Transverse colon (tissue), 4 donors: ENCODE measurements around the gene SSPN. TPM values are rescaled to one million over a fixed set of nuclear protein-coding genes. Genes with fewer than 3 reads are reported as not detected.
A peak's percentile ranks its signal among the peaks of the same experiment; 100 is the strongest.

ENCODE experiments used
- DNase-seq: peaks from one replicate; pipeline ENCODE4 v3.0.0-alpha.2; 2019
- H3K27ac ChIP-seq, 4 donors: fragments of 200-600 bp; sonication (generic); 2 replicates each; pipeline ENCODE4 v1.5.1; 2016 to 2018; ENCODE audit warnings: inconsistent platforms in 4 of 4
- H3K27me3 ChIP-seq: fragments of 200-600 bp; sonication (generic); 2 replicates; pipeline ENCODE4 v1.5.1; 2017; ENCODE audit warnings: inconsistent platforms
- H3K36me3 ChIP-seq, 4 donors: fragments of 200-600 bp; sonication (generic); 2 replicates each; pipeline ENCODE4 v1.5.1; 2017 to 2019; ENCODE audit warnings: inconsistent platforms in 4 of 4
- H3K4me1 ChIP-seq, 4 donors: fragments of 200-600 bp; sonication (generic); 2 replicates each; pipeline ENCODE4 v1.5.1; 2017 to 2020; ENCODE audit warnings: inconsistent platforms in 4 of 4
- H3K4me3 ChIP-seq, 4 donors: fragments of 200-600 bp; sonication (generic); 1 replicate in 1 of 4; 2 replicates in 3 of 4; pipeline versions ENCODE4 v1.5.1 to v1.6.1; 2017 to 2019; ENCODE audit warnings: inconsistent platforms in 4 of 4
- H3K9me3 ChIP-seq, 2 donors: fragments of 200-600 bp; sonication (generic); 2 replicates each; pipeline ENCODE4 v1.5.1; 2017 to 2019; ENCODE audit warnings: inconsistent platforms in 2 of 2
- EP300 ChIP-seq: sonication (generic); formaldehyde crosslinking; IDR thresholded peaks from one replicate; pipeline ENCODE4 v1.6.1; 2017; ENCODE audit warnings: antibody characterized with exemption, low read depth
- POLR2A ChIP-seq: fragments of 450-650 bp; IDR thresholded peaks from one replicate; pipeline ENCODE4 v1.6.1; 2016; ENCODE audit warnings: antibody characterized with exemption, mild to moderate bottlenecking, moderate library complexity
- POLR2AphosphoS5 ChIP-seq, 3 donors: sonication (generic); formaldehyde crosslinking; IDR thresholded peaks; one replicate each; pipeline ENCODE4 v1.6.1; 2016; ENCODE audit warnings: antibody characterized with exemption in 3 of 3
- WGBS, 2 donors: methylation state at CpG; one replicate each; pipeline ENCODE4 v1.1.5; 2018; ENCODE audit warnings: low coverage in 1 of 2; 5-methylcytosine and 5-hydroxymethylcytosine counted together
- in situ Hi-C, 4 donors: fragments of 200-750 bp; cut with MboI; loops; one replicate each; pipeline versions ENCODE4 v1.15.0 to v1.15.1; 2017; ENCODE audit warnings: low sequenced_read_pairs in 3 of 4, low pct_ligation_motif_present in 1 of 4, low pct_unique_long_range_greater_than_20kb in 1 of 4
- intact Hi-C: fragments of 100-400 bp; cut with DNase I; formaldehyde crosslinking; loops from one replicate; pipeline ENCODE4 v1.15.1; 2023; ENCODE audit warnings: low total_unique reads
- total RNA-seq, 4 donors: library from RNA; depleted of rRNA; stranded (reverse); fragments of >200 nt; gene quantifications; one replicate each; pipeline ENCODE4 v1.1.0, GENCODE V29; 2016
- TF ChIP-seq, protein P1 (sequence below), 5 experiments: fragments of 200-600 bp in 3 of 5; fragments of 450-650 bp in 2 of 5; sonication (generic) in 3 of 5; IDR thresholded peaks; 1 replicate in 2 of 5; 2 replicates in 3 of 5; pipeline ENCODE4 v1.5.1; 2016 to 2017; ENCODE audit warnings: antibody characterized with exemption in 5 of 5, inconsistent platforms in 3 of 5, mild to moderate bottlenecking in 2 of 5, moderate library complexity in 1 of 5

Gene SSPN
- total RNA-seq, 4 donors from 2014 or later = 4.5 to 103 (median 15.0) TPM

DNA sequence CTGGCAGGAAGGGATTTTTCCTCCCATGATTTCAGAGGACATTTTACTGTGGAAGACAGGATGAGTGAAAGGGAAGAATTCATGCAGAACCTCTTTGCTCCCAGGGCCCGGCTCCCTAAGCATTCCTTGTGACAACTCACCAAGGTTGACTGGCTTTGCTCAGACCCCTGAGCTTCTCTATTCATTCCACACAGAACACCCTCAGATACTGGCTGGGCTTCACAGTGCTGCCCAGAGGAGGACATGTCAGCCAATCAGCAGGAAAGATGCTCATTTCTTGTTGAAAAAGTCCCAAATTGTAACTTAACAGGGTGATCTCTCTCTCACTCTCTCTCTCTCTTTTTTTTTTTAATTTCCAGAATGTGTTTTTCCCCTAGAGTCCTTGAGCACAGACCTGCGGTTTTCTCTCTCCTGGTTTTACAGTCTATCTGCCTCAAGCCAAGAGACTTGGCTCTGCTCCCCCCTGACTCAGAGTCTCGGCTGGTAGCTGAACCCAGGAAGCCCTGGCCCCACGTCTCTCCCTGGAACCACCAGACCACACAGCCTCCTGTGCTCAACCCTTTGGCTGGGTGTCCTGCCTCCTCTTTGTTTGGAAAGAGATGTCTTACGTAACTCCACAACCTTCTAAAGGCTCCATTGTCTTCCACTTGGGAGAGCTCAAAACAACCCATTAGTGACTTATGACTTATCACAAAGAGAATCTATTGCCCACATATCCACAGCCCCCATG, 43.9 kb downstream of the SSPN start:
- no peak for DNase-seq
- WGBS, 2 donors = 67 to 75% methylated on average over 2 to 5 of the region's 5 CpGs
- no peak overlapping the region for H3K27ac ChIP-seq
- H3K4me3 ChIP-seq = no peak overlapping the region
- intact Hi-C loops = no loop called here
- in situ Hi-C loops = no loop called here
- H3K4me1 ChIP-seq = peaks cover 0 to 45% (median 15%) of the 10 kb centered on the region in 4 donors
- H3K27me3 ChIP-seq = no peaks in the 10 kb centered on the region
- H3K36me3 ChIP-seq = no peaks in the 10 kb centered on the region
- no peaks in the 10 kb centered on the region for H3K9me3 ChIP-seq
- TF ChIP-seq POLR2AphosphoS5 (IDR thresholded peaks at IDR 0.05) = no peak
- TF ChIP-seq EP300 = no peak

DNA sequence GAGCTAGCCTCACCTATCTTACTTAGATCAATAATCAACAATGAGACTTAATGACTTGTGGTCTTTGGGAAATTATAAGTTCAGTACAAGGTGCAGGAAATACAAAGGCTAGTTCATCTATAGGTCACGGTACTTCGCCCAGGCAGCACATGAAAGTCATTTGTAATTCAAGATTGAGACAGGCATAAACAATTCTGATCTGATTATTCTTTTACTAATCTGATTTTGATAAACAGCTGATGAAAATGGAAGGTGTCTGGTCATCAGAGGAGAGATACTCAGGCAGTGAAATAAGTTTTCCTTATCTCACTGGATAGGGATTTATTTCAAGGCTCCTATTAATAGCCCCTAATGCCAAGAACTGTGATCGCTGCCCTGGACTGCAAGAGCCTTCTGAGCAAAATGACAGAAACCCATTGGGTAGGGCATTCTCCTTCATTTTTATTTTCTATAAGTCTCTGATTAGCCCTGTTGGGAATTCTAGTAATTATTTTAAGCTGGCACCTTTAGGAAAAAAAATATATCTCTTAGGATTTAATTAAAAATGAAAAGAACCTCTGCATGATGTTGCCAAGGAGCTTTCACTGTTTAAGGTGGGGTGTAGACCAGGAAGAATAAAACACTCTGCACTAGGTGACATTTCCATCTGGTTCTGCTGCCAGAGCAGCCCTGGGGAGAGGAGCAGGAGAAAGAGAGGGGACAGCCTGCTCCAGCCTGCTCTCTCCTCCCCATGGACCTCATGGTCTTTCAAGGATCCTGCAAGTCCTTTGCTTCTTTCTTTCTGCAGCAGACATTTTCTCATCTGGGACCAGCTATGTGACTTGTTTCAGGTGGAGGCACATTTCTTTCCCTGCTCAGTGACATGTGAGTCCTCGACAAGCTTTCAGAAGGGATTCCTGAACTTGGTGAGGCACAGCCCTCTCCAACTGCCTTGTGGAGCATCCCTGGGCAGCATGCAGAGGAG, 44.8 kb downstream of the SSPN start:
- no peak for DNase-seq
- Histone ChIP-seq H3K27ac (peak overlapping the region in 3 of 4 donors; percentile 6 to 78 (median 42)), H3K4me1 (peaks cover 0 to 46% (median 15%) of the 10 kb centered on the region in 4 donors), H3K4me3 (no peak overlapping the region), H3K36me3 (no peaks in the 10 kb centered on the region), H3K27me3 (no peaks in the 10 kb centered on the region), H3K9me3 (no peaks in the 10 kb centered on the region)
- intact Hi-C loops (no loop called here), in situ Hi-C loops (no loop called here)
- TF ChIP-seq EP300 (no peak), POLR2AphosphoS5 (IDR thresholded peaks at IDR 0.05) (no peak), POLR2A (no peak)
- TF ChIP-seq, protein P1, sequence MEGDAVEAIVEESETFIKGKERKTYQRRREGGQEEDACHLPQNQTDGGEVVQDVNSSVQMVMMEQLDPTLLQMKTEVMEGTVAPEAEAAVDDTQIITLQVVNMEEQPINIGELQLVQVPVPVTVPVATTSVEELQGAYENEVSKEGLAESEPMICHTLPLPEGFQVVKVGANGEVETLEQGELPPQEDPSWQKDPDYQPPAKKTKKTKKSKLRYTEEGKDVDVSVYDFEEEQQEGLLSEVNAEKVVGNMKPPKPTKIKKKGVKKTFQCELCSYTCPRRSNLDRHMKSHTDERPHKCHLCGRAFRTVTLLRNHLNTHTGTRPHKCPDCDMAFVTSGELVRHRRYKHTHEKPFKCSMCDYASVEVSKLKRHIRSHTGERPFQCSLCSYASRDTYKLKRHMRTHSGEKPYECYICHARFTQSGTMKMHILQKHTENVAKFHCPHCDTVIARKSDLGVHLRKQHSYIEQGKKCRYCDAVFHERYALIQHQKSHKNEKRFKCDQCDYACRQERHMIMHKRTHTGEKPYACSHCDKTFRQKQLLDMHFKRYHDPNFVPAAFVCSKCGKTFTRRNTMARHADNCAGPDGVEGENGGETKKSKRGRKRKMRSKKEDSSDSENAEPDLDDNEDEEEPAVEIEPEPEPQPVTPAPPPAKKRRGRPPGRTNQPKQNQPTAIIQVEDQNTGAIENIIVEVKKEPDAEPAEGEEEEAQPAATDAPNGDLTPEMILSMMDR (IDR thresholded peaks at IDR 0.05) = no peak
- 75 to 100% methylated on average over 2 to 4 of the region's 4 CpGs for WGBS, 2 donors

DNA sequence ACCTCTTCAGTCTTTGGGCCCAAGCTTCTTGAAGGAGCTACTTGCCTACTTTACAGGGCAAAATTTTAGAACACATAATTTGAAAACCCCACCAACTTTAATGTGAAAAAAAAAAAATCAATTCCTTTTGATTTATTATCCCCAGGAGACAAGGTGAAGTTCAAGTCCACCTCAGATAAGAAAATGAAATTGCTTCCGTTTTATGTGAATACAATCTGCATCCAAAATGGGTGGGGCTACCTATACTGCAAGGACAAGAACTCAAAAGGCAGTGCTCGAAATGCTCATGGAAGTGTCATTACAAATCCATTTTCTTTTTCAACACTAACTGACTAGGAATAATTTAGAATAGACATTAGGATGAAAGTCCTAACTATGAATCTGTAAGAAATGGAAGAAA, 45.7 kb downstream of the SSPN start:
- Histone ChIP-seq H3K9me3 (no peaks in the 10 kb centered on the region), H3K27me3 (no peaks in the 10 kb centered on the region), H3K4me3 (no peak overlapping the region), H3K36me3 (no peaks in the 10 kb centered on the region), H3K4me1 (peaks cover 0 to 55% (median 17%) of the 10 kb centered on the region in 4 donors), H3K27ac (peak overlapping the region in 3 of 4 donors; percentile 6 to 78 (median 42))
- DNase-seq = no peak
- intact Hi-C loops (no loop called here), in situ Hi-C loops (no loop called here)
- no peak for TF ChIP-seq POLR2AphosphoS5 (IDR thresholded peaks at IDR 0.05)
- TF ChIP-seq, protein P1 (IDR thresholded peaks at IDR 0.05) = no peak
- TF ChIP-seq POLR2A = no peak
- TF ChIP-seq EP300 = no peak
- WGBS, 2 donors = 31 to 44% methylated on average over 2 of the region's 2 CpGs

DNA sequence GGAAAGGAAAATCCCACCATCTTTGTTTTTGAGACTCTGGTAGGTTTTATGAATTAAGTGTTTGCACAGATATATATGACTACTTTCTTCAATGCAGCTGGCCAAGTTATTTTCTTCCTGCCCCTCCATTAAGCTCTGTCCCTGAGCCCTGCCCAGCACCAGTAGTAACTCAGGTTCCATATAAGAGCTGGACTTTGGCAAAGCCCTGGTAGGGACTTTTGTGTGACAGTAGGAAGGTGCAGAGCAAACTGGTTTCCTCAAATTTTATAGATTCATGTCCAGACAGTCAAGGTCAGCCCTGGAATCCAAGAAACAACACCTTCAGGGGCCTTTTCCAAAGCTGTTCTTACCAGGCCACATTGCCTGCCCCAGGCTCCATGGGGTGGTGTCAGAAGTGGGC, 47.3 kb downstream of the SSPN start:
- in situ Hi-C loops (no loop called here), intact Hi-C loops (no loop called here)
- no peaks in the 10 kb centered on the region for H3K27me3 ChIP-seq
- H3K4me3 ChIP-seq = no peak overlapping the region
- peaks cover 0 to 65% (median 18%) of the 10 kb centered on the region in 4 donors for H3K4me1 ChIP-seq
- peak; percentile 49 for DNase-seq
- H3K27ac ChIP-seq = peak overlapping the region; percentile 31 to 78 (median 61)
- no peaks in the 10 kb centered on the region for H3K36me3 ChIP-seq
- TF ChIP-seq EP300 (no peak), POLR2AphosphoS5 (IDR thresholded peaks at IDR 0.05) (peak in 1 of 3 donors; percentile 35)
- no peaks in the 10 kb centered on the region for H3K9me3 ChIP-seq

DNA sequence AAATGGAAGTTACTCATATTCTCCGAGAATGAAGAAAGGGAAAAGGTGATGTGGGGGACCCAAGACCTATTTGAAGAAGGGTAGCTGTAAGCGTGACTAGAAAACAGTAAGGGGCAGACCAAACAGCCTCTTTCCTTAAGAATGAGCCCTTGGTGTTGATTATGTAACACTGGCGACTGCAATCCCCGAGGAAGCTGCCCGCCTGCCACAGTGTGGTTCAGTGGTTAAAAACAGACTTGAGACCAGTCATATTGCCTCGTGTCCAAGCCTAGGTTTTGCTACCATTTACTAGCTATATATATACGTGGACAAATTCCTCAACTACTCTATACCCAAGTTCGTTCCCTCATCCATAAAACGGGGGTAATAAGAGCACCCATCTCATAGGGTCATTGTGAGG, 49.1 kb downstream of the SSPN start:
- Histone ChIP-seq H3K4me3 (no peak overlapping the region), H3K9me3 (no peaks in the 10 kb centered on the region), H3K4me1 (peaks cover 0 to 57% (median 18%) of the 10 kb centered on the region in 4 donors), H3K36me3 (no peaks in the 10 kb centered on the region), H3K27me3 (no peaks in the 10 kb centered on the region), H3K27ac (no peak overlapping the region)
- intact Hi-C loops = no loop called here
- in situ Hi-C loops = no loop called here
- 83 to 87% methylated on average over 3 to 9 of the region's 9 CpGs for WGBS, 2 donors
- DNase-seq = no peak
- TF ChIP-seq POLR2A (no peak), EP300 (no peak), POLR2AphosphoS5 (IDR thresholded peaks at IDR 0.05) (no peak)
- TF ChIP-seq, protein P1 (IDR thresholded peaks at IDR 0.05) = no peak
